ENCODE measurements around the gene FGGY. TPM values are rescaled to one million over a fixed set of nuclear protein-coding genes. Genes with fewer than 3 reads are reported as not detected.

The FGGY gene
- total RNA-seq, 1 donor: 24.6 TPM

DNA sequence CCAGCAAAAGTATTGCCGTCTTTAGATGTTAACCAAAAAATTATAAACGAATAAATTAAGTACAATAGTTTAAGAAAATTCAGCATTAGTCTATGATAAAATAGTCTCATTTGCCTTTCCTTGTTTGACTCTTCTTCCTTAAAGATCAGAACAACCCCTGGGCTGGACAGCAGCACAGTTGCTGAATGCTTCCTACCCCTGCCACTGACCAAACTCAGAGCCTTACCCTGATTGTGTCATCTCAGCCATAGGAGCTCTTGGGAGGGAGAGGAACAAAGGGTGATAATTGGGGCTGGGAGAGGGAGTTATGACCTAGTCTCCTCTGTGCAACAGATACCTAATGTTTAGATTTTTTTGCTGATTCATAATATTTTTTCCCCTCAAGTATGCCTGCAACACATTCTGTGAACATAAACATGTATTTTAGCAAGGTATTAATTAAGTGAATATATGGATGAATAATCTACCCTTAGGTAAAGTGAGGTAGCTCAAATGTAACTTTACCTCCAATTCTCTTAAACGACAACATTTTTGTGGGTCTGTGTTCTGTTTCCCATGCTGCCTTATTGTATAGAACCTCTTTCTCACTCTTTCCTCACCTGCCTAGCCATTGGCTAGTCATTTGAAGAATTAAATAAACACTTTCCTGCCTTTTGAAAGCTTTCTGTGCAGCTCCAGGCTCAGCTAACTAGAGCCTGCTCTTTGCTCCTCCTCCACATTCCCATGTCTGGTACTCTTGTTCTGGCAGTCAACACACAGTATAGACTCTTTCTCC is 46.1 kb downstream of the FGGY start:
- no peak for DNase-seq (ENCODE audit: insufficient read length, low spot score, missing footprints)
- Histone ChIP-seq H4K20me1 (ENCODE audit: insufficient read depth, low read length) (no peaks in the 10 kb centered on the region), H3K4me1 (ENCODE audit: insufficient read depth, low read length) (no peaks in the 10 kb centered on the region), H3K27me3 (ENCODE audit: insufficient read depth, low read length) (no peaks in the 10 kb centered on the region), H2AFZ (ENCODE audit: low read length) (no peak overlapping the region), H3K4me2 (ENCODE audit: insufficient read depth, low read length) (no peak overlapping the region), H3K79me2 (ENCODE audit: insufficient read depth, low read length) (no peaks in the 10 kb centered on the region), H3K27ac (ENCODE audit: low read depth, low read length) (no peak overlapping the region), H3K4me3 (ENCODE audit: insufficient read depth, low read length) (no peak overlapping the region), H3K36me3 (ENCODE audit: insufficient read depth, low read length) (no peaks in the 10 kb centered on the region), H3K9me3 (ENCODE audit: low read depth, low read length) (no peaks in the 10 kb centered on the region)
- TF ChIP-seq, protein P1, sequence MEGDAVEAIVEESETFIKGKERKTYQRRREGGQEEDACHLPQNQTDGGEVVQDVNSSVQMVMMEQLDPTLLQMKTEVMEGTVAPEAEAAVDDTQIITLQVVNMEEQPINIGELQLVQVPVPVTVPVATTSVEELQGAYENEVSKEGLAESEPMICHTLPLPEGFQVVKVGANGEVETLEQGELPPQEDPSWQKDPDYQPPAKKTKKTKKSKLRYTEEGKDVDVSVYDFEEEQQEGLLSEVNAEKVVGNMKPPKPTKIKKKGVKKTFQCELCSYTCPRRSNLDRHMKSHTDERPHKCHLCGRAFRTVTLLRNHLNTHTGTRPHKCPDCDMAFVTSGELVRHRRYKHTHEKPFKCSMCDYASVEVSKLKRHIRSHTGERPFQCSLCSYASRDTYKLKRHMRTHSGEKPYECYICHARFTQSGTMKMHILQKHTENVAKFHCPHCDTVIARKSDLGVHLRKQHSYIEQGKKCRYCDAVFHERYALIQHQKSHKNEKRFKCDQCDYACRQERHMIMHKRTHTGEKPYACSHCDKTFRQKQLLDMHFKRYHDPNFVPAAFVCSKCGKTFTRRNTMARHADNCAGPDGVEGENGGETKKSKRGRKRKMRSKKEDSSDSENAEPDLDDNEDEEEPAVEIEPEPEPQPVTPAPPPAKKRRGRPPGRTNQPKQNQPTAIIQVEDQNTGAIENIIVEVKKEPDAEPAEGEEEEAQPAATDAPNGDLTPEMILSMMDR (IDR thresholded peaks at IDR 0.05; ENCODE audit: extremely low read depth, low read depth, low read length): no peak

DNA sequence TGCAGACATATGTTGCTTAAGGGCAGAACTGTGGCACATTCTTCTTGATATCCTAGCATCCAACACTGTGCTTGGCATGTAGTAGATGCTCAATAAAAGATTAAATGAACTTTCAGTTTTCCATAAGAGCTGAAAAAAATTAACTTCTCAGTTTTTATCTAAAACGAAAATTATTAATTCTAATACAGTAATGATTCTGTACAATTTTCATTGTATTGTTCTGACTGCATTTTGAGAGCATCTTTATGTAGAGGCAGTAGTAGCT is 46.6 kb downstream of the FGGY start:
- Histone ChIP-seq H3K27ac (ENCODE audit: low read depth, low read length) (no peak overlapping the region), H3K36me3 (ENCODE audit: insufficient read depth, low read length) (no peaks in the 10 kb centered on the region), H3K4me1 (ENCODE audit: insufficient read depth, low read length) (no peaks in the 10 kb centered on the region), H3K4me2 (ENCODE audit: insufficient read depth, low read length) (no peak overlapping the region), H3K4me3 (ENCODE audit: insufficient read depth, low read length) (no peak overlapping the region), H2AFZ (ENCODE audit: low read length) (no peak overlapping the region), H3K27me3 (ENCODE audit: insufficient read depth, low read length) (no peaks in the 10 kb centered on the region), H4K20me1 (ENCODE audit: insufficient read depth, low read length) (no peaks in the 10 kb centered on the region), H3K9me3 (ENCODE audit: low read depth, low read length) (no peaks in the 10 kb centered on the region), H3K79me2 (ENCODE audit: insufficient read depth, low read length) (no peaks in the 10 kb centered on the region)
- no peak for DNase-seq (ENCODE audit: insufficient read length, low spot score, missing footprints)
- TF ChIP-seq, protein P1 (IDR thresholded peaks at IDR 0.05; ENCODE audit: extremely low read depth, low read depth, low read length): no peak

GRCh38 chr1:59345221-59345620 is 48.3 kb downstream of the FGGY start:
- Histone ChIP-seq H3K4me1 (ENCODE audit: insufficient read depth, low read length) (no peaks in the 10 kb centered on the region), H2AFZ (ENCODE audit: low read length) (no peak overlapping the region), H3K79me2 (ENCODE audit: insufficient read depth, low read length) (no peaks in the 10 kb centered on the region), H3K27ac (ENCODE audit: low read depth, low read length) (no peak overlapping the region), H3K27me3 (ENCODE audit: insufficient read depth, low read length) (no peaks in the 10 kb centered on the region), H3K4me3 (ENCODE audit: insufficient read depth, low read length) (no peak overlapping the region), H3K9me3 (ENCODE audit: low read depth, low read length) (no peaks in the 10 kb centered on the region), H4K20me1 (ENCODE audit: insufficient read depth, low read length) (no peaks in the 10 kb centered on the region), H3K4me2 (ENCODE audit: insufficient read depth, low read length) (no peak overlapping the region), H3K36me3 (ENCODE audit: insufficient read depth, low read length) (no peaks in the 10 kb centered on the region)
- TF ChIP-seq, protein P1 (IDR thresholded peaks at IDR 0.05; ENCODE audit: extremely low read depth, low read depth, low read length): no peak
- no peak for DNase-seq (ENCODE audit: insufficient read length, low spot score, missing footprints)

- Histone ChIP-seq H3K27me3 (ENCODE audit: insufficient read depth, low read length) (no peaks in the 10 kb centered on the region), H4K20me1 (ENCODE audit: insufficient read depth, low read length) (no peaks in the 10 kb centered on the region), H3K36me3 (ENCODE audit: insufficient read depth, low read length) (no peaks in the 10 kb centered on the region), H3K9me3 (ENCODE audit: low read depth, low read length) (no peaks in the 10 kb centered on the region), H2AFZ (ENCODE audit: low read length) (no peak overlapping the region), H3K79me2 (ENCODE audit: insufficient read depth, low read length) (no peaks in the 10 kb centered on the region), H3K27ac (ENCODE audit: low read depth, low read length) (no peak overlapping the region), H3K4me1 (ENCODE audit: insufficient read depth, low read length) (no peaks in the 10 kb centered on the region), H3K4me3 (ENCODE audit: insufficient read depth, low read length) (no peak overlapping the region), H3K4me2 (ENCODE audit: insufficient read depth, low read length) (no peak overlapping the region)
- TF ChIP-seq, protein P1 (IDR thresholded peaks at IDR 0.05; ENCODE audit: extremely low read depth, low read depth, low read length): no peak
- DNase-seq (ENCODE audit: insufficient read length, low spot score, missing footprints): no peak
Observed at GRCh38 chr1:59346429-59346828, 49.5 kb downstream of the FGGY start.

All from osteoblast (primary cell).